HL-60/S4 treated with phorbol 12-myristate 13-acetate at 8.2 ng/mL for 4 days and 3 days (cell line): Measurements from ENCODE around the gene UMAD1.
"Not testable (repeated sequence)": the region's sequence is repeated elsewhere in the genome, so short reads cannot be mapped to it uniquely, and the experiment has no call there.

Experiments used
- in situ Hi-C: fragments of 300-500 bp; cut with MboI; formaldehyde crosslinking; loops from 2 replicates; pipeline ENCODE4 v1.15.0; 2022; ENCODE audit warnings: low sequenced_read_pairs

The UMAD1 gene

DNA sequence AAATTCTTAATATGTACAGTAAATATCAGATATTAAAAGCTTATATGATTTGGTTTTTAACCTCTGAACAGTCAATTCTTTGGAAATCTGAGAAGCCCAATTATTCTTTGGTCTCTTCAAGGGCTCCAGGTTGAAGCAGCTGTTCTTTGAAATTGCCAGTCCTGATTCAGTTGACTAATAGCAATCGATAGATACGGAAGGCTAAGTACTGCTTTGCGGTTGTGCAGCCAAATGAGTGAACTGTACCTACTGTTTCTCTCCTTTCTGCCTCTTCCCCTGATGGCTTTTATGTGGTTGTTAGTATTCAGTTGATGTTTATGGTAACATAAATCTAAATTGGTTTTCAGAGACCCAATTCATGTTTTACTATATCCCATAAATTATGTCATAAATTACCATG is 181.0 kb downstream of the UMAD1 start:
- in situ Hi-C loops: no loop called here

DNA sequence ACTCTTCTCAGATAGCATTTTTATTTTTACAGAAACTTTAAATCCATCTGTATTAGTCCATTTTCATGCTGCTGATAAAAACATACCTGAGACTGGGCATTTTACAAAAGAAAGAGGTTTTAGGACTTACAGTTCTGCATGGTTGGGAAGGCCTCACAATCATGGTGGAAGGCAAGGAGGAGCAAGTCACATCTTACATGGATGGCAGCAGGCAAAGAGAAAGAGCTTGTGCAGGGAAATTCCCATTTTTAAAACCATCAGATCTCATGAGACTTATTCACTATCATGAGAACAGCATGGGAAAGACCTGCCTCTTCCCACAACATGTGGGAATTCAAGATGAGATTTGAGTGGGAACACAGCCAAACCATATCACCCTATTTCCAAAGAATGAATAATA is 184.7 kb downstream of the UMAD1 start:
- in situ Hi-C loops: not testable (repeated sequence)

DNA sequence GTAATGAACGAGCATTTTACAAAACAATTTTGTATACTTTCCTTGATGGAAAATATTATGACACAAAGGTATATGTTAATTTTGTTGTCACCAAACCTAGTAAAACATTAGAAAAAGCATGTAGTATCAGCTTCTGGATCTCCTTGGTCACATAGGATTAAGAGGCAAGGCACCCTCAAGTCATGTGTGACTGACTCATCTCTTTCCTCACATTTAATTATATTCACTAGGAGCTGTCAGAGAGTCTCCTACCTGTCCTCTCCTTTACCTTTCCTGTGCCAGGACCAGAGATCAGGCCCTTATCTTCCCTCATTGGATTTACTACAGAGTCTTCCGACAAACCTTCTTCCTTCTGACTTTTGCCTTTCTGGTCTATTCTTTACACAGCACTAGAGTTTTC is 189.1 kb downstream of the UMAD1 start:
- in situ Hi-C loops: no loop called here

DNA sequence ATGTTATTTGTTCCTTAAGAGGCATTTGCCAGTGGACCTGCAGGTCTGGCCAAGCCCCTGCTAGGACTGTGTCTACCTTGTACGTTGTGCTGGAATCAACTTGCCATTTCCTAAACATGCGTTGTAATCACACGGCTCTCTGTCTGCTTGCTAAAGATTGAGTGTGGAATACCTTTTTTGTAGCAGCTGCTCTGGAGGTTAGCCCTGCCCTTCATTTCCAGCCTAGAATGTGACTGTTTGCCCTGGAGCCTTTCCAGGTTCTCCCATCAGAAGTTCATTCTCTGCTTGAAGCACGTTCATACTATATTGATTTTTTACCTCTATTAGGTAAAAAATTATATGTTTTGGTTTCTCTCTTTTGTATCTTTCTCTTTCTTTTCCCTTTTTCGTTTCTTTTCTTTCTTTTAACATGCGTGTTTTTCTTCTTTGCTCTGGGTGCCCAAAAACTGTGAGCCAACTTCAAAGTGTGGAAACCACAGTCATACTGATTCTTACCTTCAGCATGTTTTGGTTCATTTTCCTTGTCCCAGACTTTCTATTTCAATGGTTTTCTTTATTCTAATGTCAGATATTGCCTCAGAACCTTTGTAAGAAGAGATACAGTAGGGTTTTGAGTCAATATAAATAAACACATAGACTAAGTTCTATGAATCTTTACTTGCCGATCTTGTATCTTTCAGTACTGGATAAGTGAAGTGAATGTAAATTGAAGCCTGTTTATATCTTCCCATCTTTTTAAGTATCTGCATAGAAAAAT is 189.7 kb downstream of the UMAD1 start:
- in situ Hi-C loops: no loop called here

DNA sequence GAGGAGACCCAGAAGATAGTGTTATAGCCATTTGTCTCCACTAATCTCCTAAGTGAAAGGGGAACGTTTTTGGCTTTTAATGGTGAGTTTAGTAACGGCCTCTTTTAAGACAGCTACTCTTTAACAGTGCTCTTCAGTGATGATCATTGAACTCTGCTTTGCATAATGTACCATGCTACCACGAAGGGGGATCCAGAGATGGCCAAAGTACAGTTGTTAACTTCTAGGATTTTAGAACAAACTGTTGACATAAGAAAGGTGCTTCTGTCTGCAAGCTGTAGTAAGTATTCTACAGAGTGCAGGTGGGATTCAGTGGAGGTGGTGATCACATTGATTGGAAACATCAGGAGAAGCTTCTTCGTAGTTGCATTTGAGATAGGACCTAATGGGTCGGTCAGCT is 192.0 kb downstream of the UMAD1 start:
- in situ Hi-C loops: no loop called here

DNA sequence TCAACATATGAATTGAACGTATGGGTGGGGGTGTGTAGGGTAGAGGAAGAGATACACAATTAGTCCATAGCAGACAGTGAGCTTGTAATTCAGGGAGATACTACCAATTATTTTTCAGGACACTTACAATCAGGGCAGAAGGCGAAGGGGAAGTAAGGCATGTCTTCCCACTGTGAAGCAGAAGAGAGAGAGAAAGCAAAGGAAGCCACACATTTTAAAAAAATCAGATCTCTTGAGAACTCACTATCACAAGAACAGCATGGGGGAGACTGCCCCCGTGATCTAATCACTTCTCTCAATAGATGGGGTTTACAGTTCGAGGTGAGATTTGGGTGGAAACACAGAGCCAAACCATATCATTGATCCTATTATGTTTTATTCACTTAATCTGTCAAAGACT is 194.2 kb downstream of the UMAD1 start:
- in situ Hi-C loops: no loop called here

DNA sequence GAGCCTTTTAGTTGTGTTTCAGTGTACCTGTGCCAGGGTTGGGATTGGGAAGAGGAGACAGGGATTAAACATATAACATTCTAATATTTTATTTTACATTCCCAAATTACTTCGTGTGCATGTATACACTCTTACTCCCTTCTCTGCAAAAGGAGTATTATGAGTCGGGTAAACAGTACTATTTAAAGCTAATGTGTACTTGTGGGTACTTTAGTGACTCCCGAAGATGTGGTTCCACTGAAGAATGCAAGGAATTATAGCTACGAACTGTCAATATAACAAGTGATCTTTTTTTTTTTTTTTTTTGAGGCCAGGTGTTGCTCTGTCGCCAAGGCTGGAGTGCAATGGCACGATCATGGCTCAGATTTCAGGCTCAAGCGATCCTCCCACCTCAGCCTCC is 200.5 kb downstream of the UMAD1 start:
- in situ Hi-C loops: no loop called here

DNA sequence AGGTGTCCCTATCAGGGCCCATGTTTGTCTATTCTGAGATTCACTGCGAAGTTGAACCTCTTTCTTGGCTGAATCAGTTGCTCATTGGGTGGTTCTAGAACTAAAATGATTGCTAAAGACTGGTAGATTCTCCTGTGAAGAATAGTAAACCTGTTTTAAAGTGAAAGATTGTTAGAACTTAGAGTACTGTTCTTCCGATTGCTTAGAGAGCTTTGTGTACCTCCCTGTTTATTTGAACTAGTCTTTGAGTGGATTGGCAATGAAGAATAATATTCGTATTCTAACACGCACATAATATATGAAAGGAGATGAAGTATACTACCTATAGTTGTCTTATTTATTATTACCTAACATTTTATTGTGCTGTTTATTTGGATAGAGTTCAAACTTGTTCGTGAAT is 202.7 kb downstream of the UMAD1 start:
- in situ Hi-C loops: no loop called here

DNA sequence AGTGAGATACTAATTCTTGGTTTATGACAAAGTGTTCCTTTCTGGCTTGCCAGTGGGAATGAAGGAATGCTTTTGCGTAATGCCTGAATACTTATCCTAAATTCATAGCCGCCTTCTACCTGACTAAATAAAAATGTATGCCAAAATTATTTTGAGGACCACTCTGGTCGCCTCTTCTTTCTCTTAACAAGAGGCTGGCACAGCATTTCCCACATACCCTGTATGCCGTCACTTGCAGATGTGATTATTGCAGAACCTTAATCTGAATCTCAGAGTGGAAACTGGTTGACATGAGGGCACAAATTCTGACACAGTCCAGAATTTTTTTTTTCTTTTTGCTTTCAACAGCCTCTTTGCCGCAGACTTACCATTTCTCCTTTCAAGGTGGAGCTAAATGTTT is 203.4 kb downstream of the UMAD1 start:
- in situ Hi-C loops: no loop called here

DNA sequence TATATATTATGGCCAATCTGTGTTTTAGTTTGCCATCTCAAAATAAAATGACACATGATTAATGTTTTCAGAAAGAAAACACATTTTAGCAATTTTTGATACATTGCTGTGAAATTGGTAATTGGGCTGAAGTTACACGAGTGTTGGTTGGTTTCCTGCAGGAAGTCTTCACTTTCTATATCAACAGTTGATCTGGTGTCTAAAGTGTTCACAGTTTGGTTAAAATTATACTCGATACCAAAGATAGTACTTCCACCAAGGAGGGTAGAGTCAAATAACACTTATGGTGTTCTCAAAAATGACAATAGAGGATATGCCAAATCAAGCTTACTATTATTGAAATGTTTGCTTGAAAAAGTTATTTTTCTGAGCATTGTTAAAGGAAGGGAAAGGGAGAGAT is 207.7 kb downstream of the UMAD1 start:
- in situ Hi-C loops: no loop called here

DNA sequence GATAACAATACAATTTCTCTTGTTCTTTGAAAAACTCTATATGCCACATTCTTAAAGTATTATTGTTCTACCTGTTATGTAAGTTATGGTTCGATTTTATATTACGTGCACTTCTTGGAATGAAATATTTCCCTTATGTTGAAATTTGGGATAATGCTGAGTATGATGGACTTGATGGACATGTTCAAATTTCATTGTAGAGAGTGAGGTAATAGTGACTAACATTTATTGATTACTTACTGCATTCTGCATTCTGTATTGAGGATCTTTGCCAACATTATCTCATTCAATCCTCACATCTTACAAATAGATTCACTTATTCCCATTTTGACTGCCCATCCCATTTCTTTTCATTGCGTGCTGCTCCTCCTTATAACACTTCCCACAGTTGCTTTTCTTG is 208.3 kb downstream of the UMAD1 start:
- in situ Hi-C loops: no loop called here

DNA sequence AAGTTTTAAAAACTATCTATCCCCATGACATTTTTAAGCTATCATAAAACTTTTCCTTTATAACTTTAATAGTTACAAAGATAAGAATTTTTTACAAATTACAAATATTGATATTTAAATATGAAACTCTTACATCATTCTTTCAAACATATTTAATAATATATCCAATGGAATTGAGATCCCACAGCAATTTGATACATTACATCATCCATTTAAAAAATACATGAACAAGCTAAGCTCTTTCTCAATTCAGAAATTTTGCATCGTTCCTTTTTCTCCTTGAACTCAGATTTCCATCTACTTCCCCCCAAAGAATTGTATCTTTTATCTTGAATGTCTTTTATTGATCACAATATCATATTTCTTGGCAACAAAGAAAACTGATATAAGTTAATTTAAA is 209.6 kb downstream of the UMAD1 start:
- in situ Hi-C loops: no loop called here

DNA sequence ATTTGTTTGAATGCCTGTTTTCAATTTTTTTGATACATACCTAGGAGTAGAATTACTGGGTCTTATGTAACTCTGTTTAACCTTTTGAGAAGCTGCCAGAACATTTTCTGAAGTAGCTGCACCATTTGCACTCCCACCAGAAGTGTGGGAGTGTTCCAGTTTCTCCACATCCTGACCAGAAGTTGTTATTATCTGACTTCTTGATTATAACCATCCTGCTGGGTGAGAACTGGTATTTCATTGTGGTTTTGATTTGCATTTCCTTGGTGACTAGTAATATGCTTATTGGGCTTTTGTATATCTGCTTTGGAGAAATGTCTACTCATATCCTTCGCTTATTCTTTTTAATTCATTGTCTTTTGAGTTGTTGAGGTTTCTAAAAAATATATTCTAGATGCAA is 210.8 kb downstream of the UMAD1 start:
- in situ Hi-C loops: no loop called here

DNA sequence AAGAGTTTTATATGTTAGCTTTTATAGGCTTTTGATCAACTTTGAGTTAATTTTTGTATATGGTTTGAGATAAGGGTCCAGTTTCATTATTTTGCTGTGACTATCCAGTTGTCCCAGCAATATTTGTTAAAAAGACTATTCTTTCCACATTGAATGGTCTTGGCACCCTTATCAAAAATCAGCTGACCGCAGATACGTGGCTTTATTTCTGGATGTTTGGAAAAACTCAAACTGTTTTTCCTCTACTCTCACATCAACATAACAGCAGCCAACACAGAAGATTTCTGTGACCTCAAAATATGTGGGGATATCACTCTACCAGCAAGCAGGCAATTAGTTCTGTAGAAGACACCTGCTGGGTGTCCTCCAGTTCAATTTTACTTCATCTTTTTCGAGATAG is 211.4 kb downstream of the UMAD1 start:
- in situ Hi-C loops: no loop called here

DNA sequence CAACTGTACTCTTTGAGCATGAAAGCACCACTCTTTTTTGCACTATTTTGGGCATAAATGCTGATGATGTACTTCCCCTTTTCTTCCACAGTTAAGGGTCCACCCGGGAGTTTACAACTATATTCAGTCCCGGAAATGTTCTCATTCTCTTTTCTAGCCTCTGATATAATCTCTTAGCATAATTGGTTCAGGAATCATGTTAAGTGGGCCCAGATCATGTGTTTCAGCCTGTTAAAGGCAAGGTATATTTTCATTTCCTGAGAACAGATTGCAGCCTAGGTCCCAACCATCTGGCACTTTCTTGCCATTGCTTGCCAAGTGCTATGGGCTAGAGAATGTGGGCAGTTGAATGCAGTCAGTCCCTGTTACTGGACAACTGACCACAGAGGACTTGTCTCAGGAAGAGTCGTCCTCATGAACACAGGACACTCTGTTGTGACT is 216.6 kb downstream of the UMAD1 start:
- in situ Hi-C loops: no loop called here

DNA sequence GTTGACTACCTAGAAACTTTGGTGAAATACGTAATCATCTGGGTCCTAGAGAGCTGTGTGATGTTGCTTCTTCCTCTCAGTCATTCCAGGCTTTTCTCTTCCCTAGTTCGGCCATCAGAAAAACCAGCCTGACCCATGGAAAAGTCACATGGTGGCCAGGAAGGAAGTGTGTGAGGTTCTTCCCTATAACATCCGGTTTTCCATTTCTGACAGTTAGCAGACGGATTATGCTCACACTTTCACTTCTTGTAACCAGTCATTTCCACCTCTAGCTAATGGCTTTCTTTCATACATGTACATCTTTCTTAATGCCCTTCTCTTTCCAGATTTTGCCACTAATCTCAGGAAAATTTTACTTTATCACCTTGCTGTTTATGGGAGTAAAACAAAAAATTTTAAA is 218.0 kb downstream of the UMAD1 start:
- in situ Hi-C loops: no loop called here

DNA sequence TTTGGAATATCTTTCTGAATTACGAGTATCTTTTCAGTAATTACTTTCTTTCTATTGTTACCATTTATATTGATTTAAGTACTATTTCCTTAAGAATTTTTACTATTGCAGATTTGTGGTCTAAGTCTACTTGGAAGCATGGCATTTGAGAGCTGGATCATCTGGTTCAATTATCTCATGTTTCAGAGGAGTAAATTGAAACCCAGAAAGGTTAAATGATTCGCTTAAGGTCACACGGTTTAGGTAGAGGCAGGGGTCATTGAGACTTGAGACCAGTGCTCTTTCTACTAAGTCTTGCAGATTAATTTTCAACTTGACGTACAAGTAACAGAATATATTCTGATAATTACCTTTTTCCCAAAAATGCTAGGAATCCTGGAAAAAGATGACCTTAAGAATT is 218.9 kb downstream of the UMAD1 start:
- in situ Hi-C loops: no loop called here

DNA sequence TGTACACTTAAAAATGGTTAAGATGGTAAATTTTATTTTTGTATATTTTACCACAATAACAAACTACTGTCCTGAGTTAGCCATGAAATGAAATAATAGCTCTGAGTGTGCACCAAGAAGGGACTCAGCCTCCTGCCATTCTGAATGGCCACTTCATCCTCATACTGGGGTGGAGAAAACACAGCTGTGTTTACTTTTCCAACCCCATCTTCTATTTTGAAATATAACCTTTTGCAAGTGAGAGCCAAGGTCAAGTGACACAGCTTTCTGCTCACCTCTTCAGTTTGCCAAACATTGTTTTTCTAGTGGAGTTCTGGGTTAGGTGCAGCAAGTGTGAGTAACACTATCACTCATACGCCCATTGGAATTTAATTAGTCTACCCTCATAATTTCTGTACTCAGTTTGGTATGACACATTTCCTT is 220.7 kb downstream of the UMAD1 start:
- in situ Hi-C loops: no loop called here

DNA sequence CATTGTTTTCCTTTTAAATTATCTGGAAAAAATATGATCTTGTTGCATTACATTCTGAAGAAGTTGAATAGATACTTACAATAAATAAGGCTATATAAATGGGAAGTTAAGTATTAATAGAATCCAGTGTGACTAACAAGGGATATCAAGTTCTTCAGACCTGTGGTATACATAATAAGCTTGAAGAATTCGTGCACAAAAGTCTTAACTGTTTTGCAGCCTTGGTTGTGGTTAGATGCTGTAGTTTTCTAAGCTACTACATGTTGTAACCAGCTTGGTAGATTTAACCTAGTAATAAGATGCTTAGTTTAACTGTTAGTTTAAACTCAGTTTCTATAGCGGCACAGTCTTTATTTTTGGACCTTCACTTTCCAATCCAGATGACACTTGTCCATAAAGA is 221.8 kb downstream of the UMAD1 start:
- in situ Hi-C loops: no loop called here

DNA sequence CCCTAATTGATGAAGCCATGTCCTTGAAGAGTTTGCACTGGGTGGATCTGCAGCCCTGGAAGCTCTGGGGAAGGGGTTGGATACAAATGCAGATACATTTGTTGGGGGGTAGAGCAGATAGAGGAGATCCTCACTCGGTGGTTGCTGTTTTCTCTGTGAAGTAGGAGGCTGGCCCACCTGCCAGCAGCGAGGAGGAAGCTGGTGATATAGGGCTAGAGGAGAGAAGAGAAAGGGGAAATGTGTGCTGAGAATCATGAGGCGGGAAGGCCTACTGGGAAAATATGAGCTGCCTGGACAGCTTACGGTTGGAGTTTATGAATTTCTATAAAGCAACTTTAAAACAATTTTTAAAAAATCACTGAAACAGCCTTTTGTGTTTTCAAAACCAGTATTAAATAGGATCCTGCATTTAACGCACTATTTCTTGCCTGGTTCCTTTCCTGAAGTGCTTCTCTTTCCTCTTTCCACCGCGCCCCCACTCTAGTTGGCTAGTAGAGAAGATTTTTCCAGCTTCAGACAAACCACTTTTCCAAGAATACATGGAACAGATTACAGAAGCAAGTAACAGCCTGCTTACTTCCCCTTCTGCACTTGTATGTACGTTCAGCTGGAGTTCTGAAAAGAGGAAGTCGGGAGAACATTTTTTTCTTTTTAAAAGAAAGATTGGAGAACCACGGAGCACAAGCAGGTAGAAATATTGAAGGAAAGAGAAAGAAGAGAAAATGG is 227.5 kb downstream of the UMAD1 start:
- in situ Hi-C loops: no loop called here

DNA sequence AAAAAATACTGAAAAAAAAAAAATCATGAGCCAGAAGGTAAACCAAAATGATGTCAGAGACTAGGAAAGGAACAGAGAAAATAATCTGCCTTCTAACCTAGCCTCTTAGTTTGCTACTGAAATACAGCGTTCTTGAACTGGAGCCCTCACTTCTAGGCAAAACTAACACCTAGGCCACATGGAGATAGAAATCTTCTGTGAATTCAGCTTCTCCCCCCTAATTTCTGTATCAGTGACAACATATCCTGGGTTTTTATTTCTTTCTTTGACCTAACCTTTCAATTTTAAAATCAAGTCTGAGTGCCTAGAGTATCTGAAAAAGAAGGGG is 228.0 kb downstream of the UMAD1 start:
- in situ Hi-C loops: no loop called here

DNA sequence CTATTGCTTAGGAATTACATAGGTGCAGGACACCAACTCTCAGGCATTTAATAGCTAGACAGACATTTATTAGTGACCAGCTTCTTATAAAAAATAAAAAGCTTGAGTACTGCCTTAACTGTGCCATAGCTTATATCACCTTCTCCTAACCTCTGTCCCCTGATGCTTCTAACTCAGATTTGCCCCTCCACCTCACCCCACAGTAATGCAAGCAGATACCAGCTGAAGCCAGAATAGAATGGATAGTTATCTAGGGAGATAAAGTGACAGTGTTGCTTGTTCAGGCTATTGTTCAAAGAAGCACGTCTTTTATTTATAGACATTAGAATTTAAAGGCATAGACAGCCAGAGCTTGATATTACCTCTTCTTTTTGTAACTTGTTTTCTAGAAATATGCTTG is 228.5 kb downstream of the UMAD1 start:
- in situ Hi-C loops: no loop called here

DNA sequence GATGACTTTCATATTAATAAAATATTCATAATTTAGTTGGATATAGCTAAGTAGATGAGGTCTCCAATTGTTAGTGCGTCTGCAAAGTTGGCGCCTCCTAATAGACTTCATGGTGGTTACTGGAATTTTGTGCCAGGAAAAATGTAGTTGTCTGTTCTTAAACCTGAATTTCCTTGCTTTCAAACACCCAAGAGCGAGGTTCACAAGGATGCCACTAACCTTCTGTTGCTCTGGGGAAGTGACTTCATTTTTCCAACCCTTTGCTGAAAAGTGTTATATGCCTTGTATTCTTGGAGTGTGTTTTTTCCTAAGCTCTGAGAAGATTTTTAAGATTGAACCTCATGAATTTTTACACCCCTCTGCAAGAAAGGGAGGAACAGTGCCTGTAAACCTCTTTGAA is 229.1 kb downstream of the UMAD1 start:
- in situ Hi-C loops: no loop called here
